SK-N-SH (cell line): Measurements from ENCODE around the gene GUCD1. TPM values are rescaled to one million over a fixed set of nuclear protein-coding genes. Genes with fewer than 3 reads are reported as not detected.

Source experiments
- CTCF ChIA-PET: fragments of 300-600, 350-600 bp; formaldehyde crosslinking; extraction: SDS; loops from one replicate; lab custom pipeline; 2021; lab: Yijun Ruan, JAX
- POLR2A ChIA-PET: fragments of 350-600 bp; sonication (Branson Sonifier 250); formaldehyde crosslinking; extraction: SDS; loops from one replicate; lab custom pipeline; 2020; ENCODE audit warnings: antibody characterized with exemption, inconsistent platforms; lab: Yijun Ruan, JAX
- DNase-seq: peaks from one replicate; pipeline ENCODE4 v3.0.0; 2012
- H2AFZ ChIP-seq: fragments of 200-600 bp; sonication (generic); 2 replicates; pipeline ENCODE4 v1.8.1; 2016; ENCODE audit warnings: antibody characterized with exemption, mild to moderate bottlenecking, low read depth
- H3F3A ChIP-seq: fragments of 200-600 bp; sonication (generic); replicated peaks from 2 replicates; pipeline ENCODE3; 2016; ENCODE audit warnings: antibody characterized with exemption, mild to moderate bottlenecking; ENCODE audit not compliant: insufficient read depth
- H3K27ac ChIP-seq, 2 experiments: fragments of 200-500 bp in 1 of 2; fragments of 200-600 bp in 1 of 2; sonication (Bioruptor generic) in 1 of 2; sonication (generic), shearing (Covaris generic) in 1 of 2; 2 replicates each; pipeline versions ENCODE4 v1.5.1 to v1.6.1; 2014 to 2016; ENCODE audit warnings: low read depth in 2 of 2, inconsistent platforms in 1 of 2, low read length in 1 of 2, mild to moderate bottlenecking in 1 of 2, mixed read lengths in 1 of 2
- H3K27me3 ChIP-seq: fragments of 200-600 bp; sonication (generic), shearing (Covaris generic); 2 replicates; pipeline ENCODE4 v1.6.1; 2016; ENCODE audit warnings: mixed run types; ENCODE audit not compliant: insufficient read depth
- H3K36me3 ChIP-seq, 2 experiments: fragments of 200-500 bp in 1 of 2; fragments of 200-600 bp in 1 of 2; sonication (Bioruptor generic) in 1 of 2; sonication (generic) in 1 of 2; replicated peaks in 1 of 2; 2 replicates each; pipeline versions ENCODE3 to v1.5.1; 2014 to 2016; ENCODE audit warnings: low read length in 1 of 2, mild to moderate bottlenecking in 1 of 2; ENCODE audit not compliant: insufficient read depth in 2 of 2, control insufficient read depth in 1 of 2
- H3K4me1 ChIP-seq, 2 experiments: fragments of 200-500 bp in 1 of 2; fragments of 200-600 bp in 1 of 2; sonication (Bioruptor generic) in 1 of 2; sonication (generic), shearing (Covaris generic) in 1 of 2; 2 replicates each; pipeline versions ENCODE4 v1.5.1 to v1.6.1; 2014 to 2016; ENCODE audit warnings: low read depth in 1 of 2, low read length in 1 of 2, mixed run types in 1 of 2; ENCODE audit not compliant: insufficient read depth in 2 of 2, control insufficient read depth in 1 of 2
- H3K4me2 ChIP-seq: fragments of 200-600 bp; sonication (generic), shearing (Covaris generic); 2 replicates; pipeline ENCODE4 v1.6.1; 2017; ENCODE audit warnings: mixed run types
- H3K4me3 ChIP-seq, 2 experiments: fragments of 200-500 bp in 1 of 2; fragments of 200-600 bp in 1 of 2; sonication (Bioruptor generic) in 1 of 2; sonication (generic), shearing (Covaris generic) in 1 of 2; 2 replicates each; pipeline versions ENCODE4 v1.5.1 to v1.8.1; 2014 to 2016; ENCODE audit warnings: low read depth in 2 of 2, inconsistent platforms in 1 of 2, low read length in 1 of 2, mild to moderate bottlenecking in 1 of 2, mixed read lengths in 1 of 2, moderate library complexity in 1 of 2
- H3K79me2 ChIP-seq: fragments of 200-600 bp; sonication (generic); 2 replicates; pipeline ENCODE4 v1.8.1; 2017; ENCODE audit warnings: mild to moderate bottlenecking; ENCODE audit not compliant: insufficient read depth
- H3K9ac ChIP-seq: fragments of 200-600 bp; sonication (generic); 2 replicates; pipeline ENCODE4 v1.6.1; 2017; ENCODE audit warnings: mixed run types
- H3K9me2 ChIP-seq: fragments of 200-600 bp; sonication (generic); 2 replicates; pipeline ENCODE4 v1.6.1; 2017; ENCODE audit warnings: mixed run types
- H3K9me3 ChIP-seq: fragments of 200-600 bp; sonication (generic); 2 replicates; pipeline ENCODE4 v1.6.1; 2017; ENCODE audit warnings: mixed run types, mild to moderate bottlenecking, moderate library complexity
- H4K20me1 ChIP-seq: fragments of 200-600 bp; sonication (generic); 2 replicates; pipeline ENCODE4 v1.6.1; 2017; ENCODE audit warnings: mild to moderate bottlenecking, mixed run types; ENCODE audit not compliant: insufficient read depth
- ELF1 ChIP-seq: IDR thresholded peaks from 2 replicates; pipeline ENCODE4 v1.4.0; 2012
- EP300 ChIP-seq, 2 experiments: IDR thresholded peaks; 2 replicates each; pipeline versions ENCODE4 v1.4.0 to v1.6.1; 2012; ENCODE audit warnings: borderline replicate concordance in 1 of 2, low read depth in 1 of 2, low read length in 1 of 2
- EZH2phosphoT487 ChIP-seq: fragments of 200-600 bp; sonication (generic); IDR thresholded peaks from 2 replicates; pipeline ENCODE4 v1.6.1; 2017; ENCODE audit warnings: low read depth, mixed run types, mild to moderate bottlenecking, antibody characterized with exemption, moderate library complexity, borderline replicate concordance
- FOSL2 ChIP-seq: IDR thresholded peaks from 2 replicates; pipeline ENCODE4 v1.4.0; 2012; ENCODE audit warnings: low read depth, mild to moderate bottlenecking, moderate library complexity, borderline replicate concordance
- FOXJ3 ChIP-seq: sonication (generic); formaldehyde crosslinking; IDR thresholded peaks from 2 replicates; pipeline ENCODE4 v1.5.1; 2020; ENCODE audit warnings: mild to moderate bottlenecking, missing genetic modification reagents
- FOXM1 ChIP-seq: IDR thresholded peaks from 2 replicates; pipeline ENCODE4 v1.4.0; 2012; ENCODE audit warnings: low read depth, mild to moderate bottlenecking
- GABPA ChIP-seq: IDR thresholded peaks from 2 replicates; pipeline ENCODE4 v1.4.0; 2012; ENCODE audit warnings: low read depth, mild to moderate bottlenecking
- JUND ChIP-seq: IDR thresholded peaks from 2 replicates; pipeline ENCODE4 v1.4.0; 2012
- MEF2A ChIP-seq: IDR thresholded peaks from 2 replicates; pipeline ENCODE4 v1.4.0; 2012; ENCODE audit warnings: low read depth, borderline replicate concordance
- MXI1 ChIP-seq: IDR thresholded peaks from 2 replicates; pipeline ENCODE4 v1.6.1; 2012; ENCODE audit warnings: mild to moderate bottlenecking, low read depth, low read length, improper control_type of control experiment
- POLR2AphosphoS5 ChIP-seq: IDR thresholded peaks from 2 replicates; pipeline ENCODE4 v1.6.1; 2012; ENCODE audit warnings: low read depth, low read length
- RCOR1 ChIP-seq: fragments of 150-350 bp; IDR thresholded peaks from 2 replicates; pipeline ENCODE4 v1.6.1; 2017; ENCODE audit warnings: antibody characterized with exemption, low read length
- RFX5 ChIP-seq: IDR thresholded peaks from 2 replicates; pipeline ENCODE4 v1.6.1; 2012; ENCODE audit warnings: mild to moderate bottlenecking, improper control_type of control experiment, low read length
- RXRA ChIP-seq: IDR thresholded peaks from 2 replicates; pipeline ENCODE4 v1.4.0; 2012; ENCODE audit warnings: low read depth, mild to moderate bottlenecking, borderline replicate concordance
- SIN3A ChIP-seq: IDR thresholded peaks from 2 replicates; pipeline ENCODE4 v1.6.1; 2012; ENCODE audit warnings: low read depth, mild to moderate bottlenecking, low read length, moderate library complexity, borderline replicate concordance
- SMC3 ChIP-seq: IDR thresholded peaks from 2 replicates; pipeline ENCODE4 v1.6.1; 2012; ENCODE audit warnings: low read depth, low read length, improper control_type of control experiment
- TCF12 ChIP-seq: IDR thresholded peaks from 2 replicates; pipeline ENCODE4 v1.4.0; 2012
- WGBS: methylation state at CpG from one replicate; pipeline ENCODE4 v1.1.6; 2017; ENCODE audit warnings: low lambda C conversion rate; 5-methylcytosine and 5-hydroxymethylcytosine counted together
- polyA plus RNA-seq, 3 experiments: library from polyadenylated mRNA; depleted of rRNA; stranded (reverse); fragments of >200 nt; gene quantifications; 2 replicates each; pipeline ENCODE4 v1.2.3, GENCODE V29; 2012
- TF ChIP-seq, protein P1 (sequence below): IDR thresholded peaks from 2 replicates; pipeline ENCODE4 v1.4.0; 2012; ENCODE audit warnings: low read depth
- TF ChIP-seq, protein P2 (sequence below): fragments of 200-600 bp; sonication (generic); IDR thresholded peaks from 2 replicates; pipeline ENCODE4 v1.6.1; 2017; ENCODE audit warnings: antibody characterized with exemption, mild to moderate bottlenecking, moderate library complexity
- TF ChIP-seq, protein P3 (sequence below): IDR thresholded peaks from 2 replicates; pipeline ENCODE4; 2012
- TF ChIP-seq, protein P4 (sequence below): fragments of 150-350 bp; IDR thresholded peaks from 2 replicates; pipeline ENCODE4 v1.6.1; 2017; ENCODE audit warnings: antibody characterized with exemption, low read length, low read depth, borderline replicate concordance

The GUCD1 gene
- polyA plus RNA-seq, 1 of the 3 experiments (the other 2 are of a cell fraction): 71.0 TPM

DNA sequence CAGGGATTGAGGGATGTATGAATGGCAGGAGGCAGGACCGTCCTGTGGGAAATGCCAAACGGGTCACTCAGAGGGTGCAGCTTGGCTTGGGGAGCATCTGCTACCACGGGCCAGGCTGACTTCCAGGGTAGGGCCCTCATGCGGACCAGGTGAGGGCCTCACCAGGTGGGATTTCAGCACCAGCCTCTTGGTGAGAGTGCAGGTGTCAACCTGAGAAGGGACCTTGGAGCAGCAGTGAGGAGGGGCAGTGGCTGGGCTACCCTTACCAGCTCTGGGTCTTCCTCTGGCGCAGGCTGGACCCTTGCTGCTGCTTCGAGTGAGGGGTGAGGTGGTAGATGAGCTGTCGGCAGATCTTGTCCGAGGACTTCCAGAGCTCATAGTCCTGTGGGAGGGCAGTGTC lies 33.0 kb upstream of the GUCD1 start:
- peaks cover 0 to 21% of the 10 kb centered on the region in 2 experiments for H3K36me3 ChIP-seq
- no peaks in the 10 kb centered on the region for H3K27me3 ChIP-seq
- H3K27ac ChIP-seq: no peak overlapping the region
- H3K79me2 ChIP-seq: no peaks in the 10 kb centered on the region
- H2AFZ ChIP-seq: no peak overlapping the region
- no peaks in the 10 kb centered on the region for H3K9me2 ChIP-seq
- DNase-seq: no peak
- 74% methylated on average over 5 of the region's 8 CpGs for WGBS
- POLR2A ChIA-PET: interaction anchor here (0.6 to 0.7 kb wide), 2 partner anchors 12 to 469 kb away, joined by 3 to 4 read pairs; no protein-coding TSS in a partner anchor
- TF ChIP-seq, protein P1, sequence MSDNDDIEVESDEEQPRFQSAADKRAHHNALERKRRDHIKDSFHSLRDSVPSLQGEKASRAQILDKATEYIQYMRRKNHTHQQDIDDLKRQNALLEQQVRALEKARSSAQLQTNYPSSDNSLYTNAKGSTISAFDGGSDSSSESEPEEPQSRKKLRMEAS: no peak
- TF ChIP-seq SIN3A (no peak), FOXJ3 (CRISPR knock-in tag) (no peak), FOSL2 (no peak), ELF1 (no peak), FOXM1 (no peak), EZH2phosphoT487 (no peak), RCOR1 (no peak), MEF2A (no peak), RFX5 (no peak)
- TF ChIP-seq, protein P2, sequence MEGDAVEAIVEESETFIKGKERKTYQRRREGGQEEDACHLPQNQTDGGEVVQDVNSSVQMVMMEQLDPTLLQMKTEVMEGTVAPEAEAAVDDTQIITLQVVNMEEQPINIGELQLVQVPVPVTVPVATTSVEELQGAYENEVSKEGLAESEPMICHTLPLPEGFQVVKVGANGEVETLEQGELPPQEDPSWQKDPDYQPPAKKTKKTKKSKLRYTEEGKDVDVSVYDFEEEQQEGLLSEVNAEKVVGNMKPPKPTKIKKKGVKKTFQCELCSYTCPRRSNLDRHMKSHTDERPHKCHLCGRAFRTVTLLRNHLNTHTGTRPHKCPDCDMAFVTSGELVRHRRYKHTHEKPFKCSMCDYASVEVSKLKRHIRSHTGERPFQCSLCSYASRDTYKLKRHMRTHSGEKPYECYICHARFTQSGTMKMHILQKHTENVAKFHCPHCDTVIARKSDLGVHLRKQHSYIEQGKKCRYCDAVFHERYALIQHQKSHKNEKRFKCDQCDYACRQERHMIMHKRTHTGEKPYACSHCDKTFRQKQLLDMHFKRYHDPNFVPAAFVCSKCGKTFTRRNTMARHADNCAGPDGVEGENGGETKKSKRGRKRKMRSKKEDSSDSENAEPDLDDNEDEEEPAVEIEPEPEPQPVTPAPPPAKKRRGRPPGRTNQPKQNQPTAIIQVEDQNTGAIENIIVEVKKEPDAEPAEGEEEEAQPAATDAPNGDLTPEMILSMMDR: no peak
- TF ChIP-seq, protein P3, sequence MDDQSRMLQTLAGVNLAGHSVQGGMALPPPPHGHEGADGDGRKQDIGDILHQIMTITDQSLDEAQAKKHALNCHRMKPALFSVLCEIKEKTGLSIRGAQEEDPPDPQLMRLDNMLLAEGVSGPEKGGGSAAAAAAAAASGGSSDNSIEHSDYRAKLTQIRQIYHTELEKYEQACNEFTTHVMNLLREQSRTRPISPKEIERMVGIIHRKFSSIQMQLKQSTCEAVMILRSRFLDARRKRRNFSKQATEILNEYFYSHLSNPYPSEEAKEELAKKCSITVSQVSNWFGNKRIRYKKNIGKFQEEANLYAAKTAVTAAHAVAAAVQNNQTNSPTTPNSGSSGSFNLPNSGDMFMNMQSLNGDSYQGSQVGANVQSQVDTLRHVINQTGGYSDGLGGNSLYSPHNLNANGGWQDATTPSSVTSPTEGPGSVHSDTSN: no peak
- TF ChIP-seq, all 33 proteins: peak for 0
- no peak overlapping the region for H3K4me3 ChIP-seq
- H3F3A ChIP-seq: no peaks in the 10 kb centered on the region
- no peaks in the 10 kb centered on the region for H4K20me1 ChIP-seq
- H3K9ac ChIP-seq: no peak overlapping the region
- CTCF ChIA-PET: interaction anchor here (0.5 to 0.9 kb wide), 2 partner anchors 14 to 252 kb away, joined by 3 read pairs; no protein-coding TSS in a partner anchor
- no peaks in the 10 kb centered on the region for H3K9me3 ChIP-seq
- H3K4me1 ChIP-seq: peaks cover 10 to 50% of the 10 kb centered on the region in 2 experiments; a peak in 2 of 4 replicates
- no peak overlapping the region for H3K4me2 ChIP-seq

DNA sequence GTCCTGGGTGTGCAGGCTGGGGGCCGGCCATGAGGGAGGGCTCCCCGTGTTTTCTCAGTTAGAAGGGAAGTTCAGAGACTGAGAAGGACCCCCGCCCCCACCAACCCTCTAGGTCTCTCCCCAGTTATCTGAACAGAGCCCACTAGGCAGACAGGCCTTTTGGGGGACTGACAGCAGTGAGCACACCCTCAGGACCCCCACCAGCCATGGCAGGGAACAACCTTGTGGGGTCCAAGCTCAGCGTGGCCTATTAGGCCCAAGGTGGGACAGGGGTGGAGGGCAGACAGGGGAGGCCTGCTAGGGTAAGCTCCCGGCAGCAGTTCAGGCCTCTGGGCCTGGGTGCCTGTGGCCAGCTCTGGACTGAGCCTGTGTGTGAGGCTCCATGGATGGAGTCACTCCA lies 32.3 kb upstream of the GUCD1 start:
- CTCF ChIA-PET: interaction anchor here (0.9 kb wide), 1 partner anchor 14 kb away, joined by 3 read pairs; no protein-coding TSS in a partner anchor
- Histone ChIP-seq H3K9ac (no peak overlapping the region), H3K9me3 (no peaks in the 10 kb centered on the region)
- TF ChIP-seq POLR2AphosphoS5: no peak
- TF ChIP-seq MEF2A: no peak
- TF ChIP-seq RXRA: no peak
- TF ChIP-seq GABPA: no peak
- TF ChIP-seq EP300 (IDR thresholded peaks at IDR 0.05; ENCODE audit: borderline replicate concordance in 1 of 2, low read depth in 1 of 2, low read length in 1 of 2): no peak
- no peak for TF ChIP-seq TCF12
- TF ChIP-seq, protein P3: no peak
- TF ChIP-seq JUND: no peak
- no peak for TF ChIP-seq MXI1
- TF ChIP-seq SMC3: no peak
- TF ChIP-seq, protein P1: no peak
- TF ChIP-seq EZH2phosphoT487: no peak
- TF ChIP-seq, protein P4, sequence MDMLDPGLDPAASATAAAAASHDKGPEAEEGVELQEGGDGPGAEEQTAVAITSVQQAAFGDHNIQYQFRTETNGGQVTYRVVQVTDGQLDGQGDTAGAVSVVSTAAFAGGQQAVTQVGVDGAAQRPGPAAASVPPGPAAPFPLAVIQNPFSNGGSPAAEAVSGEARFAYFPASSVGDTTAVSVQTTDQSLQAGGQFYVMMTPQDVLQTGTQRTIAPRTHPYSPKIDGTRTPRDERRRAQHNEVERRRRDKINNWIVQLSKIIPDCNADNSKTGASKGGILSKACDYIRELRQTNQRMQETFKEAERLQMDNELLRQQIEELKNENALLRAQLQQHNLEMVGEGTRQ: no peak

More for the DNA sequence above, 32.3 kb upstream of the GUCD1 start:
- Histone ChIP-seq H3K4me3 (no peak overlapping the region), H3K4me2 (no peak overlapping the region), H3K4me1 (peaks cover 10 to 52% of the 10 kb centered on the region in 2 experiments; a peak in 2 of 4 replicates), H3F3A (no peaks in the 10 kb centered on the region), H4K20me1 (no peaks in the 10 kb centered on the region), H3K9me2 (no peaks in the 10 kb centered on the region), H2AFZ (no peak overlapping the region), H3K27ac (no peak overlapping the region), H3K36me3 (peaks cover 0 to 21% of the 10 kb centered on the region in 2 experiments), H3K27me3 (no peaks in the 10 kb centered on the region), H3K79me2 (no peaks in the 10 kb centered on the region)
- no peak for DNase-seq
- POLR2A ChIA-PET: no interaction called here
- 92% methylated on average over 2 of the region's 5 CpGs for WGBS
